Measurements from ENCODE around the gene PARP2.

Gene PARP2

GRCh38 chr14:20314026-20314425 is 29.4 kb upstream of the PARP2 start:
- TF ChIP-seq CTCF (IDR thresholded peaks at IDR 0.05; ENCODE audit: low read depth, low read length): no peak
- DNase-seq (ENCODE audit: extremely low read depth, low read depth): no peak

GRCh38 chr14:20317720-20318119 is 25.7 kb upstream of the PARP2 start:
- no peak for DNase-seq (ENCODE audit: extremely low read depth, low read depth)
- no peak for TF ChIP-seq CTCF (IDR thresholded peaks at IDR 0.05; ENCODE audit: low read depth, low read length)

GRCh38 chr14:20327005-20327869 is 16.2 kb upstream of the PARP2 start:
- DNase-seq (ENCODE audit: extremely low read depth, low read depth): peak; percentile 50
- TF ChIP-seq CTCF (IDR thresholded peaks at IDR 0.05; ENCODE audit: low read depth, low read length): peak; percentile 65

GRCh38 chr14:20328705-20329104 is 14.7 kb upstream of the PARP2 start:
- TF ChIP-seq CTCF (IDR thresholded peaks at IDR 0.05; ENCODE audit: low read depth, low read length): no peak

GRCh38 chr14:20329355-20329754 is 14.1 kb upstream of the PARP2 start:
- no peak for TF ChIP-seq CTCF (IDR thresholded peaks at IDR 0.05; ENCODE audit: low read depth, low read length)
- DNase-seq (ENCODE audit: extremely low read depth, low read depth): no peak

More at GRCh38 chr14:20328705-20329104, 14.7 kb upstream of the PARP2 start:
- no peak for DNase-seq (ENCODE audit: extremely low read depth, low read depth)

GRCh38 chr14:20331053-20331613 is 12.3 kb upstream of the PARP2 start:
- no peak for TF ChIP-seq CTCF (IDR thresholded peaks at IDR 0.05; ENCODE audit: low read depth, low read length)
- no peak for DNase-seq (ENCODE audit: extremely low read depth, low read depth)

- no peak for TF ChIP-seq CTCF (IDR thresholded peaks at IDR 0.05; ENCODE audit: low read depth, low read length)
- no peak for DNase-seq (ENCODE audit: extremely low read depth, low read depth)
Observed at GRCh38 chr14:20332431-20332787, 11.0 kb upstream of the PARP2 start.
